ENCODE data around the gene POLE2. TPM values are rescaled to one million over a fixed set of nuclear protein-coding genes. Genes with fewer than 3 reads are reported as not detected.

POLE2 gene
- total and polyA plus RNA-seq, 2 of the 13 experiments (the other 11 are each of a cell fraction or from before 2014, with no cell fraction given), result 16.6 to 37.0 TPM

DNA sequence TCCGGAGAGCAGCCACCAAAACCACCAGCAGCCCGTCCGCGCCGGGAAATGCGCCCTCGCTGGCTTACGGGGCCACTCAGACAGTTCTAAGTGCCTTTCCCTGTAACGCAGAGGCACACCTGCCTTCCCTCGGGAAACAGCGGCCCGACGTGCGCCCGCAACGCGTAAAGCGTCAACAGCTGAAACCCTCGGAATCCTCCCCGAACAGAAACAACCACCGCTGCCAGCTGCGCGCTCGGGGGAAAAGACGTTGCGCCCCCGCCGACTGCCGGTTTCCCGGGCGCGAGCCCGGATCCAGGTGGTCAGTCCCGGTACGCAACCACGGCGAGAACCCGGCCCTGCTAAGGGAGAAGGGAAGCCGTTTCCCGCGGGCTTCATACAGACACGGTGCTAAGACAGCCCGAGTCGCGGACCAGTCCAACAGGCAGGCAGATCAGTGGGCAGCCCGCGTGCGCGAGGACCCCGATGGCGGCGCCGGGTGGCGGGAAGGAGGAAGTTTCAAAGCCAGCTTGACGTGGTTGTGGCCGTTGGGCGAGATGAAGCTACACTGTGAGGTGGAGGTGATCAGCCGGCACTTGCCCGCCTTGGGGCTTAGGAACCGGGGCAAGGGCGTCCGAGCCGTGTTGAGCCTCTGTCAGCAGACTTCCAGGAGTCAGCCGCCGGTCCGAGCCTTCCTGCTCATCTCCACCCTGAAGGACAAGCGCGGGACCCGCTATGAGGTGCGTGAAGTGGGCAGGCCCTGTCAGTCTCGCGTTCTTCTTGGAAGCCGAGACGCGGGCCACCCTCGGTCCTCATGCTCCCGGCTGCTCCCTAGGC, 89.3 kb downstream of the POLE2 start, which contains the start of gene LRR1 (continued):
- TF ChIP-seq, protein P1, sequence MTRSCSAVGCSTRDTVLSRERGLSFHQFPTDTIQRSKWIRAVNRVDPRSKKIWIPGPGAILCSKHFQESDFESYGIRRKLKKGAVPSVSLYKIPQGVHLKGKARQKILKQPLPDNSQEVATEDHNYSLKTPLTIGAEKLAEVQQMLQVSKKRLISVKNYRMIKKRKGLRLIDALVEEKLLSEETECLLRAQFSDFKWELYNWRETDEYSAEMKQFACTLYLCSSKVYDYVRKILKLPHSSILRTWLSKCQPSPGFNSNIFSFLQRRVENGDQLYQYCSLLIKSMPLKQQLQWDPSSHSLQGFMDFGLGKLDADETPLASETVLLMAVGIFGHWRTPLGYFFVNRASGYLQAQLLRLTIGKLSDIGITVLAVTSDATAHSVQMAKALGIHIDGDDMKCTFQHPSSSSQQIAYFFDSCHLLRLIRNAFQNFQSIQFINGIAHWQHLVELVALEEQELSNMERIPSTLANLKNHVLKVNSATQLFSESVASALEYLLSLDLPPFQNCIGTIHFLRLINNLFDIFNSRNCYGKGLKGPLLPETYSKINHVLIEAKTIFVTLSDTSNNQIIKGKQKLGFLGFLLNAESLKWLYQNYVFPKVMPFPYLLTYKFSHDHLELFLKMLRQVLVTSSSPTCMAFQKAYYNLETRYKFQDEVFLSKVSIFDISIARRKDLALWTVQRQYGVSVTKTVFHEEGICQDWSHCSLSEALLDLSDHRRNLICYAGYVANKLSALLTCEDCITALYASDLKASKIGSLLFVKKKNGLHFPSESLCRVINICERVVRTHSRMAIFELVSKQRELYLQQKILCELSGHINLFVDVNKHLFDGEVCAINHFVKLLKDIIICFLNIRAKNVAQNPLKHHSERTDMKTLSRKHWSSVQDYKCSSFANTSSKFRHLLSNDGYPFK (CRISPR knock-in tag; IDR thresholded peaks at IDR 0.05; ENCODE audit: borderline replicate concordance), result peak; percentile 81; the same call in 1 of the 2 replicates
- TF ChIP-seq SOX13 (IDR thresholded peaks at IDR 0.05), result no peak
- 0 out of 4 replicates have a peak, but pooled peaks of 1 of the 2 experiments have one; percentile 36 for TF ChIP-seq SOX13 (CRISPR knock-in tag; conservative IDR thresholded peaks at IDR 0.05 in 1 of 2, IDR thresholded peaks at IDR 0.05 in 1 of 2)
- no peak; the same call in none of the 2 replicates for TF ChIP-seq ZNF30 (CRISPR knock-in tag; IDR thresholded peaks at IDR 0.05)
- no peak for TF ChIP-seq TRIM24 (CRISPR knock-in tag; IDR thresholded peaks at IDR 0.05)
- no peak for TF ChIP-seq PLRG1 (conservative IDR thresholded peaks at IDR 0.05)
- no peak for TF ChIP-seq SMARCC2 (IDR thresholded peaks at IDR 0.05)
- no peak for TF ChIP-seq CCAR2 (optimal IDR thresholded peaks at IDR 0.05; ENCODE audit: low read depth, low read length)
- TF ChIP-seq ZNF713 (CRISPR knock-in tag; IDR thresholded peaks at IDR 0.05), result no peak
- peak; percentile 11; the same call in 1 of the 2 replicates for TF ChIP-seq FOSL2 (CRISPR knock-in tag; IDR thresholded peaks at IDR 0.05)
- 0 out of 2 replicates have a peak, but pooled peaks have one; percentile 12 for TF ChIP-seq ZSCAN5A (CRISPR knock-in tag; IDR thresholded peaks at IDR 0.05; ENCODE audit: borderline replicate concordance)
- TF ChIP-seq, protein P2, sequence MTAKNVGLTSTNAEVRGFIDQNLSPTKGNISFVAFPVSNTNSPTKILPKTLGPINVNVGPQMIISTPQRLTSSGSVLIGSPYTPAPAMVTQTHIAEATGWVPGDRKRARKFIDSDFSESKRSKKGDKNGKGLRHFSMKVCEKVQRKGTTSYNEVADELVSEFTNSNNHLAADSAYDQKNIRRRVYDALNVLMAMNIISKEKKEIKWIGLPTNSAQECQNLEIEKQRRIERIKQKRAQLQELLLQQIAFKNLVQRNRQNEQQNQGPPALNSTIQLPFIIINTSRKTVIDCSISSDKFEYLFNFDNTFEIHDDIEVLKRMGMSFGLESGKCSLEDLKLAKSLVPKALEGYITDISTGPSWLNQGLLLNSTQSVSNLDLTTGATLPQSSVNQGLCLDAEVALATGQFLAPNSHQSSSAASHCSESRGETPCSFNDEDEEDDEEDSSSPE (CRISPR knock-in tag; IDR thresholded peaks at IDR 0.05), result peak; percentile 98
- TF ChIP-seq PAXIP1 (CRISPR knock-in tag; conservative IDR thresholded peaks at IDR 0.05), result peak; percentile 35
- TF ChIP-seq GATAD1 (CRISPR knock-in tag; IDR thresholded peaks at IDR 0.05), result peak; percentile 95
- TF ChIP-seq NFKBIZ (CRISPR knock-in tag; IDR thresholded peaks at IDR 0.05), result no peak; the same call in 1 of the 2 replicates
- TF ChIP-seq CHCHD3 (CRISPR knock-in tag; IDR thresholded peaks at IDR 0.05), result peak; percentile 74; the same call in 1 of the 2 replicates
- TF ChIP-seq HNRNPL (IDR thresholded peaks at IDR 0.05; ENCODE audit: low read depth, low read length), result peak; percentile 86; the same call in 1 of the 2 replicates
- peak; percentile 63; the same call in 1 of the 2 replicates for TF ChIP-seq ZFP37 (CRISPR knock-in tag; IDR thresholded peaks at IDR 0.05; ENCODE audit: borderline replicate concordance)
- TF ChIP-seq ZNF563 (CRISPR knock-in tag; IDR thresholded peaks at IDR 0.05), result peak; percentile 49; the same call in 1 of the 2 replicates
- peak; percentile 64 for TF ChIP-seq SKI (IDR thresholded peaks at IDR 0.05; ENCODE audit: partially characterized antibody)
